DOHH2 (cell line): ENCODE measurements around the gene CDK19.

Experiments
- CTCF ChIP-seq: fragments of 200-600 bp; sonication (generic); IDR thresholded peaks from one replicate; pipeline ENCODE4 v1.5.1; 2014; ENCODE audit warnings: antibody characterized with exemption, mild to moderate bottlenecking, low read depth, low read length; ENCODE audit not compliant: poor library complexity, severe bottlenecking
- EZH2phosphoT487 ChIP-seq: fragments of 200-600 bp; sonication (generic); IDR thresholded peaks from 2 replicates; pipeline ENCODE4 v1.6.1; 2017; ENCODE audit warnings: borderline replicate concordance, mild to moderate bottlenecking, antibody characterized with exemption, low read length, moderate library complexity, mixed read lengths

DNA sequence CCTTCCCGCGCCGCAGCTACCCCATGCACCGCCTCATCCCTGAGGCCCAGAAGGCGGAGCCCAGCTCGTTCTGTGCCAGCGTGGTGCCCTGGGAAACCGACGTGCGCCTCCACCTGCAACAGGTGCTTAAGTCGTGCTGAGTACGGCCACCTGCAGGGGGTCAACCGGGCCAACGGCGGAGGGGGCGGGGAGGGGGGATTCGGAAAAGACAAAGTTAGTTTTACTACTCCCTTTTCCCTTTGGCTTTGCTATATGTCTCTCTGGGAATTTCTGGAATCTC is 168.9 kb downstream of the CDK19 start:
- TF ChIP-seq CTCF (no peak), EZH2phosphoT487 (no peak)
